ENCODE measurements around the gene FUT2.

Gene FUT2

GRCh38 chr19:48661711-48662090 is 34.1 kb upstream of the FUT2 start:
- Histone ChIP-seq H3K4me2 (ENCODE audit: insufficient read depth, low read length, poor library complexity, severe bottlenecking) (no peak overlapping the region), H2BK120ac (ENCODE audit: low read depth, low read length) (no peak overlapping the region), H3K4ac (ENCODE audit: low read length) (no peak overlapping the region), H2AK5ac (ENCODE audit: low read depth, low read length) (peak overlapping the region; percentile 91), H3K14ac (ENCODE audit: low read length) (peak overlapping the region; percentile 1), H3K27ac (replicated peaks; ENCODE audit: low read length) (no peak overlapping the region), H4K91ac (ENCODE audit: low read depth, low read length, poor library complexity) (peak overlapping the region; percentile 64), H2BK5ac (ENCODE audit: low read length) (no peak overlapping the region), H3K79me1 (ENCODE audit: low read depth, low read length) (no peaks in the 10 kb centered on the region), H3K23ac (ENCODE audit: low read depth, low read length, poor library complexity) (peak overlapping the region; percentile 17), H3K9ac (ENCODE audit: low read depth, low read length, poor library complexity) (no peak overlapping the region), H3K36me3 (replicated peaks in 1 of 2; ENCODE audit: control insufficient read depth in 2 of 2, insufficient read depth in 2 of 2, low read length in 2 of 2) (no peaks in the 10 kb centered on the region), H3K27me3 (ENCODE audit: control insufficient read depth in 3 of 3, insufficient read depth in 3 of 3, low read depth in 1 of 3, low read length in 3 of 3) (peaks cover 0 to 5% (median 0%) of the 10 kb centered on the region in 3 experiments), H4K8ac (ENCODE audit: low read depth, low read length) (no peak overlapping the region), H2AFZ (ENCODE audit: low read length) (peak overlapping the region; percentile 75), H3K9me3 (replicated peaks in 1 of 2; ENCODE audit: control insufficient read depth in 2 of 2, insufficient read depth in 1 of 2, low read depth in 1 of 2, low read length in 2 of 2) (no peaks in the 10 kb centered on the region), H2BK15ac (ENCODE audit: low read length) (peak overlapping the region; percentile 79), H3K4me3 (ENCODE audit: low read length in 2 of 2) (no peak overlapping the region), H2BK12ac (ENCODE audit: low read length) (peak overlapping the region; percentile 60), H3K18ac (ENCODE audit: low read length) (peak overlapping the region; percentile 45), H3K4me1 (ENCODE audit: control insufficient read depth in 2 of 2, insufficient read depth in 1 of 2, low read depth in 1 of 2, low read length in 2 of 2) (peaks cover 6 to 9% of the 10 kb centered on the region in 2 donors)
- DNase-seq (ENCODE audit: low spot score): no peak
- no CpG with 5 or more reads among the region's 50 CpGs for WGBS, 2 donors (ENCODE audit: extremely low coverage in 2 of 2, insufficient read length in 2 of 2, insufficient replicate concordance in 1 of 2)

GRCh38 chr19:48663667-48664066 is 32.1 kb upstream of the FUT2 start:
- H3K9ac ChIP-seq (ENCODE audit: low read depth, low read length, poor library complexity): peak overlapping the region; percentile 60
- no CpG with 5 or more reads among the region's 4 CpGs for WGBS, 2 donors (ENCODE audit: extremely low coverage in 2 of 2, insufficient read length in 2 of 2, insufficient replicate concordance in 1 of 2)
- no peak overlapping the region for H3K4me2 ChIP-seq (ENCODE audit: insufficient read depth, low read length, poor library complexity, severe bottlenecking)

GRCh38 chr19:48664476-48664875 is 31.3 kb upstream of the FUT2 start:
- Histone ChIP-seq H3K4me3 (ENCODE audit: low read length in 2 of 2) (no peak overlapping the region), H3K27ac (replicated peaks; ENCODE audit: low read length) (no peak overlapping the region), H3K4me1 (ENCODE audit: control insufficient read depth in 2 of 2, insufficient read depth in 1 of 2, low read depth in 1 of 2, low read length in 2 of 2) (peaks cover 1 to 3% of the 10 kb centered on the region in 2 donors), H3K36me3 (replicated peaks in 1 of 2; ENCODE audit: control insufficient read depth in 2 of 2, insufficient read depth in 2 of 2, low read length in 2 of 2) (no peaks in the 10 kb centered on the region), H3K79me1 (ENCODE audit: low read depth, low read length) (no peaks in the 10 kb centered on the region), H3K14ac (ENCODE audit: low read length) (no peak overlapping the region), H4K8ac (ENCODE audit: low read depth, low read length) (no peak overlapping the region), H2BK5ac (ENCODE audit: low read length) (peak overlapping the region; percentile 48), H3K23ac (ENCODE audit: low read depth, low read length, poor library complexity) (no peak overlapping the region), H3K4ac (ENCODE audit: low read length) (peak overlapping the region; percentile 53), H3K18ac (ENCODE audit: low read length) (peak overlapping the region; percentile 87), H2BK120ac (ENCODE audit: low read depth, low read length) (no peak overlapping the region), H3K27me3 (ENCODE audit: control insufficient read depth in 3 of 3, insufficient read depth in 3 of 3, low read depth in 1 of 3, low read length in 3 of 3) (peaks cover 0 to 5% (median 0%) of the 10 kb centered on the region in 3 experiments), H2AK5ac (ENCODE audit: low read depth, low read length) (peak overlapping the region; percentile 37), H3K9ac (ENCODE audit: low read depth, low read length, poor library complexity) (no peak overlapping the region), H2BK12ac (ENCODE audit: low read length) (peak overlapping the region; percentile 41), H4K91ac (ENCODE audit: low read depth, low read length, poor library complexity) (no peak overlapping the region), H3K4me2 (ENCODE audit: insufficient read depth, low read length, poor library complexity, severe bottlenecking) (no peak overlapping the region), H3K9me3 (replicated peaks in 1 of 2; ENCODE audit: control insufficient read depth in 2 of 2, insufficient read depth in 1 of 2, low read depth in 1 of 2, low read length in 2 of 2) (no peaks in the 10 kb centered on the region), H2BK15ac (ENCODE audit: low read length) (peak overlapping the region; percentile 67), H2AFZ (ENCODE audit: low read length) (no peak overlapping the region)
- DNase-seq (ENCODE audit: low spot score): no peak
- no CpG with 5 or more reads among the region's 14 CpGs for WGBS, 2 donors (ENCODE audit: extremely low coverage in 2 of 2, insufficient read length in 2 of 2, insufficient replicate concordance in 1 of 2)

More at GRCh38 chr19:48663667-48664066, 32.1 kb upstream of the FUT2 start:
- Histone ChIP-seq H4K91ac (ENCODE audit: low read depth, low read length, poor library complexity) (no peak overlapping the region), H3K79me1 (ENCODE audit: low read depth, low read length) (no peaks in the 10 kb centered on the region), H2BK5ac (ENCODE audit: low read length) (no peak overlapping the region), H3K4me1 (ENCODE audit: control insufficient read depth in 2 of 2, insufficient read depth in 1 of 2, low read depth in 1 of 2, low read length in 2 of 2) (peaks cover 1 to 3% of the 10 kb centered on the region in 2 donors), H2BK15ac (ENCODE audit: low read length) (no peak overlapping the region), H4K8ac (ENCODE audit: low read depth, low read length) (no peak overlapping the region), H3K36me3 (replicated peaks in 1 of 2; ENCODE audit: control insufficient read depth in 2 of 2, insufficient read depth in 2 of 2, low read length in 2 of 2) (no peaks in the 10 kb centered on the region), H3K18ac (ENCODE audit: low read length) (peak overlapping the region; percentile 91), H3K27ac (replicated peaks; ENCODE audit: low read length) (no peak overlapping the region), H3K4ac (ENCODE audit: low read length) (peak overlapping the region; percentile 53), H2BK12ac (ENCODE audit: low read length) (no peak overlapping the region), H3K9me3 (replicated peaks in 1 of 2; ENCODE audit: control insufficient read depth in 2 of 2, insufficient read depth in 1 of 2, low read depth in 1 of 2, low read length in 2 of 2) (no peaks in the 10 kb centered on the region), H2AFZ (ENCODE audit: low read length) (no peak overlapping the region), H2BK120ac (ENCODE audit: low read depth, low read length) (no peak overlapping the region), H3K4me3 (ENCODE audit: low read length in 2 of 2) (no peak overlapping the region), H3K23ac (ENCODE audit: low read depth, low read length, poor library complexity) (no peak overlapping the region), H3K27me3 (ENCODE audit: control insufficient read depth in 3 of 3, insufficient read depth in 3 of 3, low read depth in 1 of 3, low read length in 3 of 3) (peaks cover 0 to 5% (median 0%) of the 10 kb centered on the region in 3 experiments), H2AK5ac (ENCODE audit: low read depth, low read length) (peak overlapping the region; percentile 83), H3K14ac (ENCODE audit: low read length) (peak overlapping the region; percentile 82)
- DNase-seq (ENCODE audit: low spot score): no peak

DNA sequence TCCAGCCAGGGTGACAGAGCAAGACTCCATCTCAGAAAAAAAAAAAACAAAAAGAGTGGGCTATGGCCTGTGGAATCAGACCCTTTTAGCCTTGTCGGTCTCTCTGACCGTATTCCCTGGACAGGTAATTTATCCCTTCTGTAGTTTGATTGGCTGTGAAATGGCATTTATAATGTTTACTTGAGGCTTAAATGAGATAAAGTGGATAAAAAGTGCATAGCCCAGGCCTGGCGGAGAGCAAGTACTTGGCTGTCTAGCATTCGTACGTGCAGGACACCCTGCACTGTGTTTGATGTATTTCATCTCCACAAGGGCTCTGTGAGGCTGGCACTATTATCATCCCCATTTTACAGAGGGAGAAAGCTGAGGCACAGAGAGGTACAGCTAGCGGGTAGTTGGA is 30.0 kb upstream of the FUT2 start:
- Histone ChIP-seq H3K27me3 (ENCODE audit: control insufficient read depth in 3 of 3, insufficient read depth in 3 of 3, low read depth in 1 of 3, low read length in 3 of 3) (peaks cover 0 to 5% (median 0%) of the 10 kb centered on the region in 3 experiments), H2BK120ac (ENCODE audit: low read depth, low read length) (no peak overlapping the region), H3K14ac (ENCODE audit: low read length) (no peak overlapping the region), H2AK5ac (ENCODE audit: low read depth, low read length) (no peak overlapping the region), H3K4ac (ENCODE audit: low read length) (no peak overlapping the region), H3K9ac (ENCODE audit: low read depth, low read length, poor library complexity) (no peak overlapping the region), H3K18ac (ENCODE audit: low read length) (no peak overlapping the region), H3K4me1 (ENCODE audit: control insufficient read depth in 2 of 2, insufficient read depth in 1 of 2, low read depth in 1 of 2, low read length in 2 of 2) (peaks cover 1 to 2% of the 10 kb centered on the region in 2 donors), H2BK5ac (ENCODE audit: low read length) (no peak overlapping the region), H3K9me3 (replicated peaks in 1 of 2; ENCODE audit: control insufficient read depth in 2 of 2, insufficient read depth in 1 of 2, low read depth in 1 of 2, low read length in 2 of 2) (peaks cover 0 to 2% of the 10 kb centered on the region in 2 donors), H2AFZ (ENCODE audit: low read length) (no peak overlapping the region), H3K36me3 (replicated peaks in 1 of 2; ENCODE audit: control insufficient read depth in 2 of 2, insufficient read depth in 2 of 2, low read length in 2 of 2) (no peaks in the 10 kb centered on the region), H2BK12ac (ENCODE audit: low read length) (no peak overlapping the region), H2BK15ac (ENCODE audit: low read length) (no peak overlapping the region), H3K4me2 (ENCODE audit: insufficient read depth, low read length, poor library complexity, severe bottlenecking) (no peak overlapping the region), H3K79me1 (ENCODE audit: low read depth, low read length) (peaks cover 1% of the 10 kb centered on the region), H3K27ac (replicated peaks; ENCODE audit: low read length) (no peak overlapping the region), H3K23ac (ENCODE audit: low read depth, low read length, poor library complexity) (no peak overlapping the region), H4K8ac (ENCODE audit: low read depth, low read length) (no peak overlapping the region), H3K4me3 (ENCODE audit: low read length in 2 of 2) (no peak overlapping the region), H4K91ac (ENCODE audit: low read depth, low read length, poor library complexity) (no peak overlapping the region)
- no peak for DNase-seq (ENCODE audit: low spot score)
- no CpG with 5 or more reads among the region's 6 CpGs for WGBS, 2 donors (ENCODE audit: extremely low coverage in 2 of 2, insufficient read length in 2 of 2, insufficient replicate concordance in 1 of 2)

Data from neuronal stem cell (in vitro differentiated cells).